AG04449 (cell line): ENCODE measurements around the gene PDE1A.

ENCODE experiments used
- CTCF ChIA-PET: fragments of 350-600 bp; formaldehyde crosslinking; extraction: SDS; loops from one replicate; lab custom pipeline; 2021; ENCODE audit warnings: antibody characterized with exemption; lab: Yijun Ruan, JAX
- POLR2A ChIA-PET: fragments of 400-600, 350-600 bp; formaldehyde crosslinking; extraction: SDS; loops from one replicate; lab custom pipeline; 2020; ENCODE audit warnings: antibody characterized with exemption, inconsistent platforms; lab: Yijun Ruan, JAX
- DNase-seq: peaks from one replicate; pipeline ENCODE4 v3.0.0-alpha.2; 2010; ENCODE audit warnings: low read depth, low spot score
- H3K4me3 ChIP-seq: 2 replicates; pipeline ENCODE4 v1.5.1; 2011; ENCODE audit warnings: low read depth, mild to moderate bottlenecking, control low read depth, low read length
- CTCF ChIP-seq: IDR thresholded peaks from one replicate; pipeline ENCODE4 v1.5.1; 2011; ENCODE audit warnings: mild to moderate bottlenecking, moderate library complexity, low read length, control low read depth, inconsistent platforms; ENCODE audit not compliant: insufficient read depth; ENCODE audit errors: missing control alignments

PDE1A gene

GRCh38 chr2:182384860-182385259 lies 42.0 kb downstream of the PDE1A start:
- POLR2A ChIA-PET = no interaction called here
- CTCF ChIA-PET = interaction anchor here (1.0 kb wide), 1 partner anchor 198 kb away, joined by 4 read pairs; no protein-coding TSS in a partner anchor
- DNase-seq = no peak

GRCh38 chr2:182381225-182381624 lies 45.6 kb downstream of the PDE1A start:
- POLR2A ChIA-PET = no interaction called here
- no peak for DNase-seq
- H3K4me3 ChIP-seq = no peak overlapping the region
- CTCF ChIA-PET = interaction anchor here (0.8 kb wide), 1 partner anchor 12 kb away, joined by 3 read pairs; no protein-coding TSS in a partner anchor
- TF ChIP-seq CTCF = no peak

More at GRCh38 chr2:182384860-182385259, 42.0 kb downstream of the PDE1A start:
- no peak overlapping the region for H3K4me3 ChIP-seq
- no peak for TF ChIP-seq CTCF

- TF ChIP-seq CTCF = no peak
- DNase-seq = no peak
- H3K4me3 ChIP-seq = no peak overlapping the region
- ChIA-PET CTCF (no interaction called here), POLR2A (no interaction called here)
Observed at GRCh38 chr2:182379241-182379640, 47.6 kb downstream of the PDE1A start.

GRCh38 chr2:182378759-182379158 lies 48.1 kb downstream of the PDE1A start:
- TF ChIP-seq CTCF = no peak
- no peak for DNase-seq
- POLR2A ChIA-PET = no interaction called here
- no peak overlapping the region for H3K4me3 ChIP-seq
- CTCF ChIA-PET = no interaction called here

- TF ChIP-seq CTCF = no peak
- no peak overlapping the region for H3K4me3 ChIP-seq
- POLR2A ChIA-PET = no interaction called here
- CTCF ChIA-PET = no interaction called here
- no peak for DNase-seq
Observed at GRCh38 chr2:182377467-182377866, 49.4 kb downstream of the PDE1A start.

GRCh38 chr2:182375862-182376261 lies 51.0 kb downstream of the PDE1A start:
- ChIA-PET POLR2A (no interaction called here), CTCF (no interaction called here)
- H3K4me3 ChIP-seq = no peak overlapping the region
- TF ChIP-seq CTCF = no peak
- no peak for DNase-seq
